Stimulated activated CD8-positive, alpha-beta memory T cell treated with anti-CD3 and anti-CD28 coated beads, Interleukin-15, amount 100 ng/mL, for 4 hours (primary cell): Measurements from ENCODE around the gene DCAF10.
"Not testable (repeated sequence)": the region's sequence is repeated elsewhere in the genome, so short reads cannot be mapped to it uniquely, and the experiment has no call there.

Experiments
- DNase-seq, 2 donors: peaks; one replicate each; pipeline ENCODE4 v3.0.0-alpha.2; 2020; ENCODE audit warnings: low read depth in 2 of 2

The DCAF10 gene

GRCh38 chr9:37800631-37801286 lies at the start of gene DCAF10:
TSS of gene DCAF10 (plus strand) at chr9:37800797. CDS start at chr9:37800867, 70 bp downstream.
- DNase-seq, result peak; percentile 72 to 77

GRCh38 chr9:37751186-37751585 lies 49.4 kb upstream of the DCAF10 start:
- DNase-seq, result no peak

GRCh38 chr9:37751704-37752103 lies 48.9 kb upstream of the DCAF10 start:
- not testable (repeated sequence) for DNase-seq

- DNase-seq, result not testable (repeated sequence)
These were observed 48.5 kb upstream of the DCAF10 start for GRCh38 chr9:37752112-37752511.

- no peak for DNase-seq
These were observed 47.7 kb upstream of the DCAF10 start for GRCh38 chr9:37752642-37753488.

GRCh38 chr9:37753489-37754190 lies 47.0 kb upstream of the DCAF10 start, which contains the start of gene TRMT10B:
TSS of gene TRMT10B (plus strand) at chr9:37753805. CDS start at chr9:37761932, 8,127 bp downstream.
- peak; percentile 54 to 61 for DNase-seq

GRCh38 chr9:37758747-37759146 lies 41.9 kb upstream of the DCAF10 start:
- no peak for DNase-seq

- no peak for DNase-seq
These were observed 40.0 kb upstream of the DCAF10 start for GRCh38 chr9:37760416-37761161.

GRCh38 chr9:37761511-37761910 lies 39.1 kb upstream of the DCAF10 start:
- no peak for DNase-seq

- not testable (repeated sequence) for DNase-seq
These were observed 35.3 kb upstream of the DCAF10 start for GRCh38 chr9:37765263-37765662.

GRCh38 chr9:37769306-37769705 lies 31.3 kb upstream of the DCAF10 start:
- no peak for DNase-seq

GRCh38 chr9:37769995-37770394 lies 30.6 kb upstream of the DCAF10 start:
- no peak for DNase-seq

- DNase-seq, result no peak
These were observed 25.2 kb upstream of the DCAF10 start for GRCh38 chr9:37775216-37775919.

GRCh38 chr9:37776328-37776727 lies 24.3 kb upstream of the DCAF10 start:
- no peak for DNase-seq

GRCh38 chr9:37778534-37778933 lies 22.1 kb upstream of the DCAF10 start:
- no peak for DNase-seq

- DNase-seq, result no peak
These were observed 16.3 kb upstream of the DCAF10 start for GRCh38 chr9:37784291-37784615.

- DNase-seq, result peak; percentile 67 to 72
These were observed 15.7 kb upstream of the DCAF10 start, which contains the start of gene EXOSC3 for GRCh38 chr9:37784616-37785483. TSS of gene EXOSC3 (minus strand) at chr9:37785064. CDS start at chr9:37785044, 20 bp downstream.

- DNase-seq, result no peak
These were observed 13.5 kb upstream of the DCAF10 start for GRCh38 chr9:37787059-37787458.

- DNase-seq, result no peak
These were observed 12.3 kb upstream of the DCAF10 start for GRCh38 chr9:37788332-37788731.

- DNase-seq, result no peak
These were observed 10.5 kb upstream of the DCAF10 start for GRCh38 chr9:37790096-37790495.
